Measurements from ENCODE around the gene CLDN6. TPM values are rescaled to one million over a fixed set of nuclear protein-coding genes. Genes with fewer than 3 reads are reported as not detected.
A peak's percentile ranks its signal among the peaks of the same experiment; 100 is the strongest.

CLDN6 gene
- total and polyA plus RNA-seq, 9 of the 15 experiments (the other 6 are each of a cell fraction or from before 2014, with no cell fraction given): 0.22 to 0.75 (median 0.38) TPM; not detected in 3

DNA sequence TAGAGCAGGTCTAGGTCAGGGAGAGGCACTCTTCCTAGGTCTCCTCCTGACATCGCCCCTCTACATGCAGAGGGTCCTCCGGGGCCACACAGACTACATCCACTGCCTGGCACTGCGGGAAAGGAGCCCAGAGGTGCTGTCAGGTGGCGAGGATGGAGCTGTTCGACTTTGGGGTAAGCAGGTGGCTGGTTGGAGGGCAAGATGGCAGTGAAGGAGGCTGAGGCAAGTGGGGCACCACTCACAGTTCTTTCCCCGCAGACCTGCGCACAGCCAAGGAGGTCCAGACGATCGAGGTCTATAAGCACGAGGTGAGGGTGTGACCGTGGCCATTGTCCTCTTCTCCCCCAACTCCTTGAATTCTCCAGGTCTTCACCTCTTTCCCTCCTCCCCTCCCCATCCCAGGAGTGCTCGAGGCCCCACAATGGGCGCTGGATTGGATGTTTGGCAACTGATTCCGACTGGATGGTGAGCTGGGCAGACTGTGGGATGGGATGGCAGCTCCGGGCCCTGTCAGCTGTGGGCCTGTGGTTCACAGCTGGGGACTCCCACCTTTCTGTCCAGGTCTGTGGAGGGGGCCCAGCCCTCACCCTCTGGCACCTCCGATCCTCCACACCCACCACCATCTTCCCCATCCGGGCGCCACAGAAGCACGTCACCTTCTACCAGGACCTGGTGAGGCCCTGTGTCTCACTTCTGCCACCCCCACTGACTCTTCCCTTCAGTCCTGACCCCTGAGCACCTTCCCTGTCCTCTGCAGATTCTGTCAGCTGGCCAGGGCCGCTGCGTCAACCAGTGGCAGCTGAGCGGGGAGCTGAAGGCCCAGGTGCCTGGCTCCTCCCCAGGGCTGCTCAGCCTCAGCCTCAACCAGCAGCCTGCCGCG is 8.9 kb upstream of the CLDN6 start:
- H3K9me3 ChIP-seq (replicated peaks; ENCODE audit: control insufficient read depth, insufficient read depth, low read depth, low read length): no peaks in the 10 kb centered on the region
- peak overlapping the region in 1 of 2 experiments; percentile 61; a peak in 2 of 4 replicates for H3K9ac ChIP-seq (ENCODE audit: insufficient read depth in 1 of 2, low read depth in 2 of 2, low read length in 2 of 2)
- TF ChIP-seq ZNF232 (CRISPR knock-in tag; IDR thresholded peaks at IDR 0.05) (no peak), ZNF282 (CRISPR knock-in tag; IDR thresholded peaks at IDR 0.05) (no peak), HDAC1 (IDR thresholded peaks at IDR 0.05) (no peak), MCM2 (IDR thresholded peaks at IDR 0.05; ENCODE audit: low read depth) (no peak), TAF15 (IDR thresholded peaks at IDR 0.05; ENCODE audit: low read depth, low read length) (no peak), HNRNPK (IDR thresholded peaks at IDR 0.05; ENCODE audit: low read depth, low read length, poor library complexity, severe bottlenecking) (no peak), TEAD2 (tag; IDR thresholded peaks at IDR 0.05) (no peak), XRCC5 (IDR thresholded peaks at IDR 0.05; ENCODE audit: low read depth, low read length) (no peak), SMARCE1 (IDR thresholded peaks at IDR 0.05) (no peak)
- FAIRE-seq (no peak), DNase-seq (ENCODE audit: extremely low read depth in 1 of 4, low spot score in 3 of 4) (no peak), ATAC-seq (no peak)
- no peak overlapping the region for H3K4me3 ChIP-seq
- intact Hi-C loops (cut with micrococcal nuclease) (loop anchor here (10.0 kb wide), 1 partner anchor 62 kb away; the partner anchor contains the start of genes KREMEN2 and PAQR4), in situ Hi-C loops (cut with MboI) (no loop called here)
- no peak overlapping the region for H3K4me2 ChIP-seq (ENCODE audit: insufficient read depth, low read length)
- H3K27ac ChIP-seq (ENCODE audit: extremely low read depth, low read depth, low read length): no peak overlapping the region
- no peak overlapping the region for H2AFZ ChIP-seq (ENCODE audit: low read depth, low read length)
- H3K79me2 ChIP-seq (ENCODE audit: control insufficient read depth, insufficient read depth, low read length): peaks cover 25% of the 10 kb centered on the region
- H3K27me3 ChIP-seq (ENCODE audit: control insufficient read depth in 2 of 2, insufficient read depth in 2 of 2, low read length in 2 of 2): peaks cover 10 to 27% of the 10 kb centered on the region in 2 experiments; a peak in 4 of 5 replicates
- peaks cover 2% of the 10 kb centered on the region for H3K9me1 ChIP-seq (ENCODE audit: control insufficient read depth, insufficient read depth, low read length)
- H3K4me1 ChIP-seq (replicated peaks in 1 of 2; ENCODE audit: control insufficient read depth in 2 of 2, insufficient read depth in 2 of 2, low read length in 2 of 2): peaks cover 30 to 87% of the 10 kb centered on the region in 2 experiments
- CTCF ChIA-PET (ENCODE audit: low intra/inter-chr PET ratio): no interaction called here
- 95% methylated on average over 24 of the region's 24 CpGs for WGBS (ENCODE audit: insufficient coverage, low coverage, missing lambda C conversion rate)
- POLR2A ChIA-PET: interaction anchor here (0.6 to 1.9 kb wide), 6 partner anchors 19 to 131 kb away, joined by 3 to 6 read pairs (median 4); no protein-coding TSS in a partner anchor
- peaks cover 34% of the 10 kb centered on the region; the same call in 2 of the 3 replicates for H3K36me3 ChIP-seq (ENCODE audit: control insufficient read depth, insufficient read depth, low read length)
- peaks cover 19% of the 10 kb centered on the region for H4K20me1 ChIP-seq (replicated peaks; ENCODE audit: control insufficient read depth, insufficient read depth, low read length)
- BruUV-seq (replicated peaks): no TSS peak

Measured in K562 (cell line).